A172 (cell line): ENCODE data around the gene CLDND2. TPM values are rescaled to one million over a fixed set of nuclear protein-coding genes. Genes with fewer than 3 reads are reported as not detected.
"Not testable (repeated sequence)": the region's sequence is repeated elsewhere in the genome, so short reads cannot be mapped to it uniquely, and the experiment has no call there.

Experiments
- DNase-seq: peaks from one replicate; pipeline ENCODE4 v3.0.0-alpha.2; 2015; ENCODE audit warnings: low spot score
- total RNA-seq: library from RNA; depleted of rRNA; stranded (reverse); fragments of >200 nt; shearing (Covaris generic); gene quantifications from 2 replicates; pipeline ENCODE4 v1.2.3, GENCODE V29; 2014; rRNA removed

Gene CLDND2, protein sequence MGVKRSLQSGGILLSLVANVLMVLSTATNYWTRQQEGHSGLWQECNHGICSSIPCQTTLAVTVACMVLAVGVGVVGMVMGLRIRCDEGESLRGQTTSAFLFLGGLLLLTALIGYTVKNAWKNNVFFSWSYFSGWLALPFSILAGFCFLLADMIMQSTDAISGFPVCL
- not detected in 2 replicates for total RNA-seq

DNA sequence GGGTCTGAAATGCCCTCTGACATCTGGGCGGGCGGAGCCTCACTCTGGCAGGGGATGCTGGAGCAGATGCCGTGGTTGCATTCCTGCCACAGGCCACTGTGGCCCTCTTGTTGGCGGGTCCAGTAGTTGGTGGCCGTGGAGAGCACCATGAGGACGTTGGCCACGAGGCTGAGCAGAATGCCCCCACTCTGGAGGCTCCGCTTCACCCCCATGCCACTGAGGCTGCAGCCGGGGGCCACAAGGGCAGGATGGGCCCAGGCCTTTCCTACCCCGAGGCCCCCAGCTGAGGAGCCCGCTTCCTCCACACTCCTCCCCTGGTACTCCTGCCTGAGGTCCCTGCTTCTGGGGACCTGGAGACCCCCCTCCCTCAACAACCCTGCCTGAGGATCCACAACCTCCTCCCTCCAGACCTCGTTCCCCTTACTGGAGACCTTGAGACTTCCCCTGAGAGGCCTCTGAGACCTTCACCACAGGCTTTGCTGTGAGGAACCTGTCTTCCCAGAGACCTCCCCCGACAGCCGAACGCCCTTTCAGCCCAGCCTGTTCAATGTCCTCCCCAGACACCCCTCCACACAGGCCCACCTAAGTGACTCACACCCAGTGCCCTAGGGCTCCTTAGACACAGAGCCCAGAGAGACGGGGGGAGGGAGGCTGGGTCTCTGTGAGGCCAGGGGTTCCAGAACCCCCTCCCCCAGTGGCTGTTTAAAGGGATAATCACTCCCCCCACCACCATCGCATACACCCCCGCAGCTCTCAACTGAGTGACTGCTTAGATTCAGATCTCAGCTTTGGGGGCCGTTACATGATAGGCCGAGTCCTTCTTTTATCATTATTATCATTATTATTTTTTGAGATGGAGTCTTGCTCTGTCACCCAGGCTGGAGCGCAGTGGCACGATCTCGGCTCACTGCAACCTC lies at the start of gene CLDND2:
TSS of gene CLDND2 (minus strand) at position 638 of the 917 bp plus-strand sequence. CDS start at position 212, 426 bp downstream.
- no peak for DNase-seq

GRCh38 chr19:51417810-51418157 lies 49.0 kb upstream of the CLDND2 start:
- DNase-seq = no peak

DNA sequence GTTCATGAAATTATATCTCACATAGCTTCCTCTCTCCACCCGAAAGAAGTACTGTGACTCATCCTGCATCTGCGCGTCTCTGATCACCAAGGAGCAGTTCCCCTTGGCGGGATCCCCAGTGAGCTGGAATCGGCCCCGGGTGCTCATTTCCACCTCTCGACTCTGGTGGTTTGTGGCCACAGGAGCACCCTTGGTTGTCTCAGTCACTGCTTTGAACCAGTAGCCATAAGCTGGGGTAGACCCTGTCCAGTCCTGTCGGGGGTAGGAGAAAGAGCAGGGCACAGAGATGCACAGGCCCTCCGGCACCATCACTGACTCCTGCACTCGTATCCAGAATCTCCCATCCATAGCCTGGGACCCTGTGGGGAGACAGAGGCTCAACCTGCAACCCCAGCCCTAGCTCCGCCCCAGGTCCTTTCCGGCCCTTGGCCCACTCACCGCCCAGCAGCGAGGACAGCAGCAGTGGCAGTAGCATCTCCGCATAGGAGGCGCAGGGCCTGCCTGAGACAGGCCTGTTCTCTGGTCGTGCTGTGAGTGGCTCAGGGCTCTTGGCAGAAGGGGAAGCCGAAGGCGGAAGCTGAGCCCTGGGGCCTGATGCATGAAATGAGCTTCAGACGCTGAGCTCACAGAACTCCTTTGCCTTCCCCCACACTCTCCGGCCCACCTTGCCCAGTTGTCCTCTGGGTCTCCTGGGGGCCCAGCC lies 48.5 kb upstream of the CLDND2 start, which contains the start of gene SIGLEC10:
TSS of gene SIGLEC10 (minus strand) at position 536 of the 703 bp plus-strand sequence. CDS start at position 475, 61 bp downstream.
- no peak for DNase-seq

DNA sequence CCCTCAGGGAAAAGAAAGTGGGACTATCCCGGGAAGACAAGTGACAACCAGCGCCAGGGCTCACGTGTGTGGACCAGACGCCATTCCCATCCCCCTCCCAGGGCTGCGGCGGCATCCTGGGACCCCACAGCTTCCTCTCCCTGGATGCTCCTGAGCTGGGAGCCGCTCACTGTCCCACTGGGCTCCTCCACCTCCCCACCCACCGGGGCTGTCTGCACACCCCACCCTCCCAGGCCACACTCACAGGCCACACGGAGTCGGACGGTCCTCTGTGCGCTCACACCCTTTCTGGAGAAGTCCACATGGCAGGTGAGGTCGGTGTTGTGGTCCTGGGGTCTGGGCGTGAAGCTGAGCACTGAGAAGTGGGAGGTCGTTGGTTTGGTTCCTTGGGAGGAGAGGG lies 47.6 kb upstream of the CLDND2 start:
- not testable (repeated sequence) for DNase-seq

- no peak for DNase-seq
These were observed 46.4 kb upstream of the CLDND2 start for GRCh38 chr19:51415187-51415586.

DNA sequence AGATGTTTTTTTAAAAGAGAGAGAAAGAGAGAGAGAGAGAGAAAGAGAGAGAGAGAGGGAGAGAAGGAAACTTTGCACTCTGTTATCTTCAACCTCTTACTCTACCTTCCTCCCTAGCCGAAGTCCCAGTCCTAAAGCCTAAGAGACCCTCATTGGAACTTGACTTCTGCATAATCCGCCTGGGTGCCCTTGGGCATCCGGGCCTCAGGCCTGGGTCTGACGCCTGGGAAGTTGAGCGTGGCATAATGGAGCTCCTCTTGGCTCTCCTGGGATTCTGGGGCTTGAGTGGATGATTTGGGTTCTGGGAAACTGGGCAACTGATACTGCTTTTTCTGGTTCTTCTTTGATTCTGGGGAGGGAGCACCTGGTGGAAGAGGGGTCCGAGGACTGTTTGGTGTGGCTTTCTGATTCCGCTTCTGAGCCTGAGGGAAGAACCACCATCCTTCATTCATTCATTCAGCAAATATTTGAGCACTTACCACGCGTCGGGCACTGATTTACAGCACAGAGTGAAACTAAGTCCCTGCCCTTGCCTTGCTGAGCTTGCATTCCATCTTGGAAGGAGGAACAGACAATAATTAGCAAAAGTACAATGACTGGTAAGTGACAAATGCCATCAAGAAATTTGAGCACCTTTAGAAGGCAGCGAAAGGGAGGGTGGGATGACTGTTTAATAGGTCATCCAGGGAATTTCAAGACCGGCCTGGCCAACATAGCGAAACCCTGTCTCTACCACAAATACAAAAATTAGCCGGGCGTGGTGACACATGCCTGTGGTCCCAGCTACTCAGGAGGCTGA lies 42.3 kb upstream of the CLDND2 start:
- DNase-seq = no peak

DNA sequence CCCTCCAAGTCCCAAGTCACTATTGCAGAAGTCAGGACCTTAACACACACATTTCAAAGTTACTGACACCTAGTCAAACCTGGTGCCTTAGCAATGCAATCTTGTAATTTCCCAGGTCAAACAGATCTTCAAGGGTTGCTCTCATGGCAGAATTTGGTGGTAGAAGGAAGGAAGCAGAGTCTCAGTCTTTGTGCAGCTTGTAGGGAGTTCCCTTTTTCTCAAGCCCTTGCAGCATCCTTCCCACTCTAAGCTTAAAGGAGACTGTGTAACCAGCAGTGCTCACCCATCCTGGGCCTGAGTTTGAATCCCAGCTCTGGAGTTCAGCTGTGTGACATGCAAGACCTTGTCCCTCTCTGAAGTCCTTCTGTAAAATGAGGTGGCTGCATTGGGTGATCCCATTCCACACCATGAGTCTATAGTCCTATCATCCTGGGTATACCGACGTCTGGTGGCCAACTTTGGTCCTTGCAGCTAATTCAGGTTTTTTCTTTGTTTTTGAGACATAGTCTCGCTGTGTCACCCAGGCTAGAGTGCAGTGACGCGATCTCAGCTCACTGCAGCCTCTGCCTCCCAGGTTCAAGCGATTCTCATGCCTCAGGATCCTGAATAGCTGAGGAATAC lies 38.8 kb upstream of the CLDND2 start:
- no peak for DNase-seq

DNA sequence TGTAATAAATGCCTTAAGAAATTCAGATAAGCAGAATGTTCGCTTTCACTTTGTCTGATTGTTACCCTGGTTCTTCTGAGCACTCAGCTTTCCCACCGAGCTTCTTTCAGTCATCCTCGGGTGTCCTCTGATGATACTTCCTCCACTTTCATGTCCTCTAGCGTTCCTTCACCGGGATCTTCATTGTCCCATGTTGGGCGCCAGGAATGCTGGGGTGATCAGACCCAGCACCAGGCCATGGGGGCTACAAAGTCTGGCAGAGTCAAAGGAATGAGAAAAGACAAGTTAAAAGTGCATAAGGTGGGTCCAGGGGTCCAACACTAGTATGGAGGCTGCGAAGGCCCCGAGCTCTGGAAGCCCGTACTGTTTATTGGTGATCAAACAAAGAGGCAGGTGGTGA lies 33.3 kb upstream of the CLDND2 start:
- no peak for DNase-seq

DNA sequence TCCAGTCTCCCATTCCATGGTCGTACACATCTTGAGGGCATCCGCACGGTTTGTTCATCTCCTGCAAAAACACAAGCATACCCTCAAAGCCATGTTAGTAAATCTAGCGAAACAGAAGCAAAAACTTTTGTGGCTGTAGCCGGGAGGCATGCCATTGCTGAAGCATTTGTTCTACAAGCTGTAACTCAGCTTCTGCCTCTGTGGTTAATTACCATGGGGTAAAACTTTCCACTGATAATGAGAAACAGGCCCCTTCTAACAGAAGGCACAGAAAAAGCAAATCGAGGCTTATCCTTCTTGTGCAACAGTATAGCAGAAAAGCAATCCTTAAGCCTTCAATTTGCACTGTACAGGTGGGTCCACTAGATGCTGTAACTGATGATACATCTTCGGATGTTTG lies 31.1 kb upstream of the CLDND2 start:
- not testable (repeated sequence) for DNase-seq

GRCh38 chr19:51399231-51399630 lies 30.4 kb upstream of the CLDND2 start:
- no peak for DNase-seq

- DNase-seq = peak; percentile 1
These were observed 29.4 kb upstream of the CLDND2 start for GRCh38 chr19:51398096-51398704.

DNA sequence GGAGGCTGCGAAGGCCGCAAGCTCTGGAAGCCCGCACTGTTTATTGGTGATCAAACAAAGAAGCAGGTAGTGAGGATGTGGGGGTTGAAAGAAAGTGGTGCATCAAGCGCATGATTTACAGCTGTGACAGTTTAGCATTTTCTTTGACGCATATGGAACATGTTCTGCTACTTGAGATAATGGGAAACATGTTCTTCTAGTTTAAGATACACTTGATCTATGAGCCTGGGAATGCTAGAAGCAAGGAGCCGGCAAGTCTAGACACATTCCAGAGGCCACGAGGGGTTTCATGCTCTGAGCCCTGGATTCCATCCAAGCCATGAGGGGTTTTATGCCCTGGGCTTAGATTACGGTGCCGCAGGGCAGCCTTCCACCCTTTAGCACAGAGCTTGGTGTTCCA lies 28.6 kb upstream of the CLDND2 start:
- DNase-seq = not testable (repeated sequence)

- no peak for DNase-seq
These were observed 27.4 kb upstream of the CLDND2 start for GRCh38 chr19:51396175-51396574.

GRCh38 chr19:51394050-51394836 lies 25.4 kb upstream of the CLDND2 start:
- peak; percentile 96 for DNase-seq

- DNase-seq = no peak
These were observed 23.9 kb upstream of the CLDND2 start for GRCh38 chr19:51392701-51393100.

DNA sequence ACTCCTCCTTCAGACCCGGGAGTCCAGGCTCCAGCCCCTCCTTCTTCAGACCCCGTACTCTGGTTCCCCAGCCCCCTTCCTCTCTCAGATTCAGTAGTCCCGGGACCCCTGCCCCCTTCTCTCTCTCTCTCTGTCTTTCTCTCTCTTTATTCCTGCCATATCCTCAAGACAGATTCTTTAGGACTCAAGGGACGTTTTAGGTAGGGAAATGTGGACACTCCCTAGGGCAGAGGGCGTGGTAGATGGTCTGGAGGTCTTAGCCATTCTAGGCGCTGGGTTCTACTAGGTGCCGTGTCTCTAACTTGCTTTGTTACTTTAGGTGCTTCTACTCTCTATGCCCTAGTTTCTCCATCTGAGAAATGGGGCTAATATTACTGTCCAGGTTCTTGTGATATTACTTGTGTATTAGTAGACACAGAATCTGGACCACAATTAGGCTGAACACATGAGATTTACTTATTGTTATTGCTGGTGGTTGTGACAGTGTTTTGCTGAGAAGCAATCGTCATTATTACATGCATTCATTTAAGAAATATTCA lies 22.3 kb upstream of the CLDND2 start:
- DNase-seq = no peak

DNA sequence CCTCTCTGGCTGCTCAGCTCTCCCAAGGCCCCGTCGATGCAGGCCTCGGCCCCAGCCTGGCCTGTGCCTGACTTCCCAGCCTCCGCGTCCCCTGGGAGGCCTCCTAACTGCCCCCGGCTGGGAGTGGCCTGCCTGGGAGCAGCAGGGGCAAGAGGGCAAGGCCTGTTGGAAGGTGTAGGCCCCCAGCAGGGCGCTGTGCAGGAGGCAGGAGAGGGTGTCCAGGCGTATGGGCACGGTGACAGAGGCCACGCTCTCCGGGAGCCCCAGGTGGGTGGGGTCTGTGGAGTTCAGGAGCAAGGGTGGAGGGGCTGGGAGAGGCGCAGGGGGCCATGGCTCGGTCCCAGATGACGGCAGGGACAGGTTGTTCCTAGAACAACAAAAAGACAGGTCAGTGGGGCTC lies 20.3 kb upstream of the CLDND2 start:
- no peak for DNase-seq

- DNase-seq = no peak
These were observed 19.2 kb upstream of the CLDND2 start, which contains the start of gene LIM2 for GRCh38 chr19:51387924-51388389. LIM2 (minus strand) TSS chr19:51387974; CDS start chr19:51387443, 531 bp downstream.

DNA sequence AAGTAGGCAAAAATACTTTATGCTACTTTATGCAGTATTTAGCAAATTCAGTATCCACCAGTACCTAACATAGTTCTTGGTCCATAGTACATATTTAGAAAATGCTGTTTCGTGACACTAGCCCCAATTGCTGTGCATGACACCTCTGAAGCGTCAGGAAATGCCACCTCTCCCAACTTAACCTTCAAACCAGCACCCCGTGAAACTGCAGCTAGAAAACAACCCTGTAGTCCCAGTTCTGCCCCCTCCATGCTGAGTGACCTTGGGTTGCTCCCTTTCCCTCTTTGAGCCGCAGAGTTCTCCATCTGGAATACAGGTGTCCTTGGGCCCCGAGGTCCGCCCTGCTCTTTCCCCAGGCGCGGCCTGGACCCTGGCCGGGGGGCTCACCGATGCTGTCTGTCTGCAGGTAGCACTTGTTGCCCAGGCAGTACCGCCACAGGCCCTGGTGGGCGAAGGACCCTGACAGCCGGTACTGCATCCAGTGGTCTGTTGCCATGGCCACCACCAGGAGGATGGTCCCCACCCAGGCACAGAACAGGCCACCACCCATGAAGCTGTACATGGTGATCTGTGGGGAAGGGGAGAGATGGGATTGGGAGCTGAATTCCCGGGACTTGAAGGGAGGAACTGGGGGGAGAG lies 18.2 kb upstream of the CLDND2 start:
- no peak for DNase-seq
